CD4-positive, alpha-beta T cell treated with Interferon alpha-2 for 1 hour (primary cell): Measurements from ENCODE around the gene MUC6.
A peak's percentile ranks its signal among the peaks of the same experiment; 100 is the strongest.
"Not testable (repeated sequence)": the region's sequence is repeated elsewhere in the genome, so short reads cannot be mapped to it uniquely, and the experiment has no call there.

ENCODE experiments used
- DNase-seq, 2 donors: peaks; one replicate each; pipeline ENCODE4 v3.0.0-alpha.2; 2020 to 2022

MUC6 gene

GRCh38 chr11:980438-981357, 55.8 kb downstream of the MUC6 start:
- no peak for DNase-seq

- no peak for DNase-seq
Measured at GRCh38 chr11:978781-979180, 57.7 kb downstream of the MUC6 start.

DNA sequence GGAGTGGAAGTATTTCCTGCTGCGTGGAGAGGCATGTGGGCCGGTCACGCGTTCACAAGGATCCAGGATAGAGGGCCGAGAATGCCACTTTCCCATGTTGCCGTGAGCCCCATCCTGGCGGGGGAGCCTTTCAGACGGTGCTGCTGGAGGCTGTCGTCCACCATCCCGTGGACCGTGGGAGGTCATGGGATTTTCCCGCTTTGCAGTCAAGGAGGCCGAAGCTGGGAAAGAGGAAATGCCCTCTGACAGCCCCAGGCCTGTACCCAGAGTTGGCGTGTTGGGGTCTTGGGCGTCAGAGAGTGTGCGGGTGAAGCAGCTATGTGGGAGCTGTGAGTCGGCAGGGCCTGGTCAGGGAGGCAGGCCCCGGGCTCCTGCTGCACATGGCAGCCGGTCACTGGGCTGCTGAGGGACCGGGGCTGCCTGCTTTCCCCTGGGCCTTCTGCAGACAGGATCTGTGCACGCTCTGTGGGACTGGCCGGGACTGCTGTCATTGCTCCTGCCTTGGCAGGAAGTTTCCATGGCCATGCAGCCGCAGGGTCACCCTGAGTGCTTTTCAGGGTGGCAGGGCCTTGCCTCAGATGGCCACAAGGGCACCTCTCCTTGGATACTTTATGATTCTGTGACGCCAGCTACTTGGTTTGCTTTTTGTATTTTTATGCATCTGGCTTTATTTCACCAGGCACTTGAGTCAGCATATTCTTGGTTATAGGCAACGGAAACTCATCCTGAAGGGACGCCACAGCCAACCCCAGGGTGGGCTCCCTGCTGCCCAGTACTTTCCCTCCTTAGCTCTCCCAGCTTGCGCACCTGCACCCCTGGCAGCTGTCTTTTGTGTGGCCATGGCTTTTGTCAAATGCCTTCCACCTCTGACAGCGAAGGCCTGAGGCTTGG, 58.4 kb downstream of the MUC6 start:
- no peak for DNase-seq

GRCh38 chr11:976431-977160, 59.9 kb downstream of the MUC6 start:
- DNase-seq = no peak

GRCh38 chr11:975827-976226, 60.7 kb downstream of the MUC6 start:
- DNase-seq = peak in 1 of 2 donors; percentile 12

- DNase-seq = not testable (repeated sequence)
Measured at GRCh38 chr11:975376-975775, 61.1 kb downstream of the MUC6 start.

DNA sequence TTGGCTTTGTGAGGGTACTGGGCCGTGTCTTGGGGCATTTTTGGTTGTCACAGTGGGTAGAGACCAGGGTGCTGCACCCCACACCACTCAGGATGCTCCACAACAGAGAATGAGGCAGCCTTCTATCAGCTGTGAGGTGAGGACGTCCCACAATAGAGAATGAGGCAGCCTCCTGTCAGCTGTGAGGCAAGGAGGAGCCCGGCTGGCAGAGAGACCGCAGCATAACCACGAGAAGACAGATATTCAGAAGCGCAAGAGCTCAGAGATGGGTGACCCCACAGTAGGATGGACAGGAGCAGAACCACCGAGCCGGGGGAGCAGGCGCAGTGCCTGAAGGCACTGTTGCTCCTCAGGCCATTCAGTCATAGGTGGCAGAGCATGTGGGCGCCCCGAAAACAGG, 63.3 kb downstream of the MUC6 start:
- DNase-seq = no peak

DNA sequence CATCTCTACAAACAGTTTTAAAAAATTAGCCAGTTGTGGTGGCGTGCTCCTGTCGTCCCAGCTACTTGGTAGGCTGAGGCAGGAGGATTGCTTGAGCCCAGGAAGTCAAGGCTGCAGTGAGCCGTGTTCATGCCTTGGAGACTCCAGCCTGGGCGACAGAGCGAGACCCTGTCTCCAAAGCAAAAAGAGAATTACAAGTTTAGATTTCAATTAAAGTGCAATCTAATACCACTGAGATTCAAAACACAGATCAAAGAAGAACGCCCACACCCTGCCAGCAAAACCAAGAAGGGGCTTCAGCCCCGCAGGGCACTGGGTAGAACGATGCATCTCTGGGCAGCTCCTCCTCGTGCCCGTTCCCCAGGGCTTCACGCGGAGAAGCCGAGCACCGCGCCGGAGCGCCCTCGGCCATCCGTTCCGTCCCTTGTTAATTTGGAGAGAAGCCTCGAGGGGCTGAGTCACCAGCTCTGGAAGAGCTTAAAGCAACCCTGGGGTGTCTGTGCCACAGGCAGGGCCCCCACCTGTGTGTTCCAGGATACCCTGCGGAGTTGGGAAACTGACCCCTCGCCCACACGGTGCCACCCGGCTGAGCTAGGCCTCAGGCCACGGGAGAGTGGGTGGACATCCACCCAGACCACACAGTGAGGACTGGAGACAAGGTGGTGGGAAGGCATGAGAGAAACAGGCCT, 63.9 kb downstream of the MUC6 start:
- DNase-seq = no peak

DNA sequence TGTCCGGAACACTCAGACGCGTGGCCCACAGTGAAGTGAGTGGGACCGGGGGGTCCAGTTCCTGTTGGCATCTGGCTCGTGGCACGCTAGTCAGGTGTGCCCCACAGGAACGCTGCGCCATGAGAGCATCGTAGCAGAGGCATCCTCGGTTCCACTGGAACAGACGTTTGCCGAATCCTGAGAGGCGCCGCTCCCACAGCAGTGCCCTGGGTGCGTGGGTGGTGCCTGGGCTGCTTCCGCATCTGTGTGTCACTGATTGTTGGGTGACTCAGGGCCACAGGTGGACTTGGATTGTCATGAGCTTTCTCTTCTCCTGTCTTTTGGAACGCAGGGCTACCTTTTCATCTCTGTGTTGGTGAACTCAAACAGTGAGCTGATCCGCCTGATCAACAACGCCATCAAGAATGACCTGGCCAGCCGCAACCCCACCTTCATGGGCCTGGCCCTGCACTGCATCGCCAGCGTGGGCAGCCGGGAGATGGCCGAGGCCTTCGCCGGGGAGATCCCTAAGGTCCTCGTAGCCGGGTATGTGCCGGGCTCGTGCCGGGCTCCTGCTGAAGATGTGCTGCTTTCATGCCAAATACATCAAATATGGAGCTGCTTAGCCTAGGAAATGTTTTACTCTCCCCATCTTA, 64.7 kb downstream of the MUC6 start:
- DNase-seq = no peak

DNA sequence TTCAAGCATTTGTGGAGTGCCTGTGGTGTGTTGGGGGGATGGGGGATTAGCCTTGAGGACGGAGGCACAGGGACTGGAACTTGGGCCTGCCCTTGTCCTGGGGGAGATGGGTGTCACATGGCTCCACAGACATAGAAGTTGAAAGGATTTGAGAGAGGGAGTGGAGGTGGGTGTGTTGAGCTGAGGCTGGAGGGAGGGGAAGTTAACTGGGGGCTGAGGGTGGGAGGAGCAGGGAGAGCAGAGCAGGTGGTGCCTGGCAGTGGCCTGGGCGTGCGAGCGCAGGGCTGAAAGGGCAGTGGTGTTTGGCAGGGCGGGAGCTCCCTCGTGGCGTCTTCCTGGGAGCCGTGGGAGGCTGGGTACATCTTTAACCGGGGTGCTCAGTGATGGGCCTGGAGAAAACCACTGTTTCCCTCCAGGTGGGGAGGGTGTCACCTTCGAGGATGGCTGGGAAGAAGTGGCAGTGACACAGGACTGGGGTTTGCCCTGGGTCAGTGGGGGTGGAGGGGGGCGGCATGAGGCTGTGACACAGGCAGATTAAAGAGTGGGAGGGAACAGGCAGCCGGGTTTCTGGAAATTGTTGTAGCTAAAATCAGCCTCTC, 65.3 kb downstream of the MUC6 start:
- no peak for DNase-seq

- DNase-seq = peak in 1 of 2 donors; percentile 19
Measured at GRCh38 chr11:970319-970871, 66.1 kb downstream of the MUC6 start.

DNA sequence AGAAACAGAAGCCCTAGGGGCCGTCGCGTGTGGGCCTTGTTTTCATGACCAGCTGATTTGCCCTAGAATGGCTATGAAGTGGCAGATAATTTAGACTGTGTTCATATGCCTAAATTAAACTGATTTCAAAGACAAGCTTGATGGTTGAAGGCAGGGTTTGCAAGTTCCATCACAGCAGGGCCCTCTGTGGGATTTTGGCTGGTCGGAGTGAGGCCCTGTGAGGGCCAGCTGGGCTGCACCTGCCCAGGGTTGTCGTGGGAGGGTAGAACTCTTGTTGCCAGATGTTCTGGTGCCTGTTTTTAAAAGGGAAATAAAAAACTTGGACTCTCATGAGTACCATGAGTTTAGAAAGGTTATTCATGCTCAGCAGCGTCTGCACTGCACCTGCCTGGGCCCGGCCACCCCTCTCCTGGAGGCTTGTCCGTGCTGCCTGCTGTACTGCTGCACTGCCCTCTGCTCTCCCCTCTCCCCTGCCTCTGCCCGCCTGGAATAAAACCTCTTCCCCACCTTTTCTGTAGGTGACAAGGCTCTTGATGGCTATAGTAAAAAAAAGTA, 66.8 kb downstream of the MUC6 start:
- DNase-seq = no peak

- DNase-seq = no peak
Measured at GRCh38 chr11:968822-969221, 67.7 kb downstream of the MUC6 start.

DNA sequence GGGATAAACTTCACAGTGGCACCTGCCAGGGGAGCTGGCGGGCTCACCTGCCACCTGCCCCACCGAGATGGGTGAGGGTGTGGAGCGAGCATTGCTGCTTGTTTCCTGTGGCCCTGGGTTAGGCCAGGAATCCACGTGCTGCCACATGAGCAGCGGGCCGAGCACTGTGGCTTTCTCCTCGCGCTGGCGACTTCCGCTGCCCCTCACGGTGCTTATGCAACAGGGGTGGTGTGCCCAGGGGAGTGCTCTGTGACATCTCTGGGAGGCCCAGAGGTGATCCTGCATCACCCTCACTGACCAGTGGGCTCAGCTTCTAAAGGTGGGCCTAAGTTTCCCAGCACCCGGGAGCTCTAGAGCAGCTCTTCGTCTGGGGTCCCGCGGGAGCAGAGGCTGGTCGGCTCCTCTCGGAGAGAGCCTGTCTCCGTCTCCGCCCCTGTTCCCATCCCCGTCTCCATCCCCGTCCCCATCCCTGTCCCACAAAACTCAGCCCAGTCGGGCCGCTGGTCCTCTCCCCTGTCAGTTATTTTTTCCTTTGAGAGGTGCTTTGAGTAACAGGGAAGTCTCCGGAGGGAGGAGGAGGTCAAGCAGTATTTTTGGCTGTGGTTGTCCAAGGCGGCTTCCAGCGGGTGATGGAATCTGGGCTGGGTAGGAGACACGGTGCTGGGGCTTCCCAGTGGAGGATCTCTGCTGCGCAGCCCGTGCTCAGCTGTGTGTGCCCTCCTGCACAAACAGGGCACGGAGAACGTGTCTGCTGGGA, 68.3 kb downstream of the MUC6 start:
- DNase-seq = no peak

DNA sequence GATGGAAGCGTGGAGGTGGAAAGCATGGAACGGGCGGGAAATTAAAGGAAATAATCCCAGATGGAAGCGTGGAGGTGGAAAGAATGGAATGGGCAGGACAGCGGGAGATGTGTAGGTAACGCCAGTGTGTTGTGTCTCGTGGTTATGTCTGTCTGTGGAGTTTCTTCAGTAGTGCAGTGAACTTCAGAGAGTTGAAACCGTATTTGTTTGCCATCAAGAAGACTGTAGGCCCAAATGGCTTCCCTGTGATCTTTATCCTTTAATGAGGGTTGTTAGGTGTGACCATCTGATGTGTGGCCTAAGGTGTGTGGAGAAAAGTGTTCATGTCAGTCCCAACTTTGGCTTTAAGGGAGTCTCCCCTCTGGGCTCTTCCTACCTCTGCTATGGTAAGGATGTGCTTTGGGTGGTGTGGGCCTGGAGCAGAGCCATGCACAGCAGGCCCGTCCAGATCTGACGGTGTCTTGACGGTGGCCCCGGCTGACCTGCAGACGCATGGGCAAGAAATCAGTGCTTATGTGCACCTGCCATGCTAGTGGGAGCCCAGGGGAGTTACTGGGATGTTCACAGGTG, 71.2 kb downstream of the MUC6 start:
- DNase-seq = no peak

DNA sequence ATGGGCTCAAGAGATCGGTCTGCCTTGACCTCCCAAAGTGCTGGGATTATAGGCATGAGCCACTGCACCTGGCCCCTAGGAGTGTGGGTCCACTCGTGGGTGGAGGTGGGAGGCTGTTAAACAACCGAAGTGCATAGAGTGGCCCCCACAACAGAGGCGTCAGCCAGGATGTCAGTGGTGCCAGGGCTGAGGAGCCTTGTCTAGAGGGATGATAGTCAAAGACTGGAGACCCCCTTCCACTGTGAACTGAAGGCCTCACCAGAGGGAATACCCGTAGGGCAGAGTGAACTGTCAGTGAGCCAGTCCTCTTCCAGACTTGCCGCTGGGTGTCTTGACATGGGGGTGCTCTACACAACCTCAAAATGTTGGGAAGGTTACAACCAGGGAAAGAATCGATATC, 72.7 kb downstream of the MUC6 start:
- DNase-seq = no peak
